ENCODE data around the gene CACNA1C.
A peak's percentile ranks its signal among the peaks of the same experiment; 100 is the strongest.
"Not testable (repeated sequence)": the region's sequence is repeated elsewhere in the genome, so short reads cannot be mapped to it uniquely, and the experiment has no call there.

Gene CACNA1C

GRCh38 chr12:2678426-2678825 is 625.6 kb downstream of the CACNA1C start:
- Histone ChIP-seq H3K27me3 (peaks cover under 1 to 7% (median 4%) of the 10 kb centered on the region in 11 experiments; a peak in 21 of 22 replicates), H3K9ac (no peak overlapping the region), H3K36me3 (no peaks in the 10 kb centered on the region), H3K4me2 (0 out of 22 replicates have a peak overlapping the region, but pooled peaks of 2 of the 11 experiments have one; percentile 11 to 65), H3K27ac (no peak overlapping the region), H3K4me1 (peaks cover 19 to 45% (median 36%) of the 10 kb centered on the region in 10 experiments), H4K20me1 (peaks cover 0 to 12% (median 0%) of the 10 kb centered on the region in 11 experiments; a peak in 6 of 22 replicates), H3K9me3 (replicated peaks in 1 of 11) (no peaks in the 10 kb centered on the region), H3K4me3 (no peak overlapping the region)
- TF ChIP-seq Cebpa-rat (IDR thresholded peaks at IDR 0.05) = no peak

- Histone ChIP-seq H3K4me2 (peak overlapping the region; percentile 35 to 72 (median 61); a peak in 21 of 22 replicates), H3K9me3 (replicated peaks in 1 of 11) (no peaks in the 10 kb centered on the region)
- TF ChIP-seq Cebpa-rat (IDR thresholded peaks at IDR 0.05) = no peak
Measured at GRCh38 chr12:2679068-2679815, 626.5 kb downstream of the CACNA1C start.

DNA sequence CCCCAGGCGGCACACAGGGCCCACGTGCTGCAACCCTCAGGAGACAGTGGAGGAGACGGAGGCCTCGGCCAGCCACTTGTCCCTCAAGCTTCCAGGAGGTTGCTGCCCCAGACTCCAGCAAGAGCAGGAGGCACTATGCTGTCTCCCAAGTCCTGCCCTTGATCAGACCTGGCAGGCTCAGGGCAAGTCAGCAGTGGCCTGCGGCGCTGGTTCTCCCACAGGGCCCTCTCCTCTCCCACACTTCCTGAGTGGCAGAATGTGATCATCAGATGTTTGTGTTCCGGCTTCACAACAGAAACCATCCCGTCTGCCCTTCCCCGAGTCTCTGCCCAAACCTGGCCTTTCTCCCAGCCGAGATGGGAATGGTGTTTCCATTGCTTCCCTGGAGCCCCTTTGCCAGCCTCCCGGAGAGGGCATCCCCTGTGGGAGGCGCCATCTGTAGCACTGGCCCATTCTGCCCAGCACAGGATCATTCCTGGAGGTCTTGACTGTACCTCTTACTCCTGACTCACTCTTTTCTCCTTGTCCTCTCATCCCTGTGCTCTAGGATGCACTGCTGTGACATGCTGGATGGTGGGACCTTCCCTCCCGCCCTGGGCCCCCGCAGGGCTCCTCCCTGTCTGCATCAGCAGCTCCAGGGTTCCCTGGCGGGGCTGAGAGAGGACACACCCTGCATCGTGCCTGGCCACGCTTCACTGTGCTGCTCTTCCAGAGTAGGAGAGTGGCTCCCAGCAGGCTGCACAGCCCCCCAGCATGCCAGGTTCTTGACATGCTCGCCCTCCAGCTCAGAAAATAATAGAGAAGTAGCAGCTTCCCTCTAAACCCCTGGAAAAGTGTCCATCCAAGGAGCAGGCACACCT is 627.3 kb downstream of the CACNA1C start:
- Histone ChIP-seq H4K20me1 (peaks cover 0 to 16% (median 0%) of the 10 kb centered on the region in 11 experiments; a peak in 6 of 22 replicates), H3K9me3 (replicated peaks in 1 of 11) (no peaks in the 10 kb centered on the region), H3K4me3 (no peak overlapping the region), H3K27ac (0 out of 22 replicates have a peak overlapping the region, but pooled peaks of 1 of the 11 experiments have one; percentile 21), H3K27me3 (peaks cover 14 to 23% (median 19%) of the 10 kb centered on the region in 11 experiments; a peak in 21 of 22 replicates), H3K4me2 (peak overlapping the region; percentile 35 to 72 (median 61)), H3K9ac (no peak overlapping the region), H3K4me1 (peaks cover 17 to 47% (median 40%) of the 10 kb centered on the region in 10 experiments), H3K36me3 (no peaks in the 10 kb centered on the region)
- TF ChIP-seq Cebpa-rat (IDR thresholded peaks at IDR 0.05) = no peak

More at GRCh38 chr12:2679068-2679815, 626.5 kb downstream of the CACNA1C start:
- Histone ChIP-seq H3K36me3 (no peaks in the 10 kb centered on the region), H4K20me1 (peaks cover 0 to 16% (median 0%) of the 10 kb centered on the region in 11 experiments; a peak in 6 of 22 replicates), H3K27me3 (peaks cover 8 to 15% (median 12%) of the 10 kb centered on the region in 11 experiments; a peak in 21 of 22 replicates), H3K9ac (no peak overlapping the region), H3K4me3 (no peak overlapping the region), H3K27ac (0 out of 22 replicates have a peak overlapping the region, but pooled peaks of 1 of the 11 experiments have one; percentile 21), H3K4me1 (peaks cover 22 to 48% (median 40%) of the 10 kb centered on the region in 10 experiments)

DNA sequence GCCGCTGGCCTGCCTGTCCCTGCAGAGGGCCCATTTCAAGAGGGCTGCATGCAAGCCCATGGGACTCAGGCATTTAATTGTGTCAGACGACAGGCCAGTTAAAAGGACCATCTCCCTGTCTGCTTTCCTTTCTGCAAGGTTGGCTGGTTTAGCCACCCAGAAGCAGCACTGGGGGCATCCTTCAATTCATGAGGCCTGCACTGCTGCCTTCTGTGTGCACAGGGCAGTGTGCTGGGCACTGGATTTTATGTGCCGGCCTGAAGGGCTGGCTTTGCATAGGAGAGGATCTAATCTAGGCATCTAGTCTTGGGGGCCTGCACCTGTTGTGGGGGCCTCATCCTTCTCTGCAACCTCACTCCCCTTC is 627.9 kb downstream of the CACNA1C start:
- H3K36me3 ChIP-seq = no peaks in the 10 kb centered on the region
- no peak overlapping the region for H3K27ac ChIP-seq
- H3K27me3 ChIP-seq = peaks cover 16 to 23% (median 19%) of the 10 kb centered on the region in 11 experiments
- no peak for TF ChIP-seq Cebpa-rat (IDR thresholded peaks at IDR 0.05)
- peaks cover 0 to 16% (median 0%) of the 10 kb centered on the region in 11 experiments; a peak in 6 of 22 replicates for H4K20me1 ChIP-seq
- H3K4me2 ChIP-seq = peak overlapping the region in 9 of 11 experiments; percentile 39 to 72 (median 61); a peak in 16 of 22 replicates
- H3K4me1 ChIP-seq = peaks cover 20 to 51% (median 44%) of the 10 kb centered on the region in 10 experiments
- no peaks in the 10 kb centered on the region for H3K9me3 ChIP-seq (replicated peaks in 1 of 11)
- H3K9ac ChIP-seq = no peak overlapping the region
- H3K4me3 ChIP-seq = no peak overlapping the region

GRCh38 chr12:2681450-2682205 is 628.8 kb downstream of the CACNA1C start:
- Histone ChIP-seq H3K9ac (no peak overlapping the region), H3K4me2 (no peak overlapping the region), H3K36me3 (no peaks in the 10 kb centered on the region), H3K4me1 (peaks cover 28 to 61% (median 54%) of the 10 kb centered on the region in 10 experiments), H3K27me3 (peaks cover 23 to 32% (median 26%) of the 10 kb centered on the region in 11 experiments), H3K9me3 (replicated peaks in 1 of 11) (no peaks in the 10 kb centered on the region), H3K27ac (no peak overlapping the region), H4K20me1 (peaks cover 0 to 20% (median 0%) of the 10 kb centered on the region in 11 experiments; a peak in 7 of 22 replicates), H3K4me3 (no peak overlapping the region)
- TF ChIP-seq Cebpa-rat (IDR thresholded peaks at IDR 0.05) = no peak

- Histone ChIP-seq H3K27me3 (peaks cover 32 to 41% (median 35%) of the 10 kb centered on the region in 11 experiments), H3K9me3 (replicated peaks in 1 of 11) (no peaks in the 10 kb centered on the region), H3K36me3 (no peaks in the 10 kb centered on the region), H3K4me3 (no peak overlapping the region), H4K20me1 (peaks cover 0 to 20% (median 0%) of the 10 kb centered on the region in 11 experiments; a peak in 7 of 22 replicates), H3K4me1 (peaks cover 28 to 65% (median 59%) of the 10 kb centered on the region in 10 experiments), H3K9ac (no peak overlapping the region), H3K27ac (no peak overlapping the region), H3K4me2 (peak overlapping the region in 7 of 11 experiments; percentile 41 to 82 (median 54); a peak in 8 of 22 replicates)
- no peak for TF ChIP-seq Cebpa-rat (IDR thresholded peaks at IDR 0.05)
Measured at GRCh38 chr12:2682296-2683251, 629.8 kb downstream of the CACNA1C start.

DNA sequence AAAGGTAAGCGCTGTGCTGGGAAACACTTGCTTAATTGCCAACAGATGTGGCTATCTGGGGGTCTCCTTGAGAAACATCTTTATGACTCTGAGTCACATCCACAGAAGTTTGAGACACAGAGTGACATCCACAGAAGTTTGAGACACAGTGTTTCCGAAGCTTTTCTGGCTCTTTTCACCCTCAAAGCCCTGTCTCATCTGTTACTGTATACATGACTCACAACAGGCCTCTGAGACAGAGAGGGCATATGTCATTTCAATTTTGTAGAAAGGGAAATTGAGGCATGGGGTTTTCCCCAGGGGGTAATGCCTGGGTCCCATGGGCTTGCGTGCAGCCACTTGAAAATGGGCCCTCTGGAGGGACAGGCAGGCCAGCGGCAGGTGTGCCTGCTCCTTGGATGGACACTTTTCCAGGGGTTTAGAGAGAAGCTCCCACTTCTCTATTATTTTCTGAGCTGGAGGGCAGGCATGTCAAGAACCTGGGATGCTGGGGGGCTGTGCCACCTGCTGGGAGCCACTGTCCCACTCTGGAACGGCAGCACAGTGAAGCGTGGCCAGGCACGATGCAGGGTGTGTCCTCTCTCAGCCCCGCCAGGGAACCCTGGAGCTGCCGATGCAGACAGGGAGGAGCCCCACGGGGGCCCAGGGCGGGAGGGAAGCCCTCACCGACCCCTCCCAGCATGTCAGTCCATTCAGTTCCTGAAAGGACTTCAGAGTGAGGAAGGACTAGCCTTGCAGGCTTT is 630.7 kb downstream of the CACNA1C start:
- Histone ChIP-seq H3K4me2 (peak overlapping the region in 10 of 11 experiments; percentile 17 to 82 (median 50); a peak in 19 of 22 replicates), H3K4me1 (peaks cover 28 to 66% (median 59%) of the 10 kb centered on the region in 10 experiments), H3K4me3 (no peak overlapping the region), H4K20me1 (peaks cover 0 to 23% (median 0%) of the 10 kb centered on the region in 11 experiments; a peak in 9 of 22 replicates), H3K9me3 (replicated peaks in 1 of 11) (no peaks in the 10 kb centered on the region), H3K27me3 (peaks cover 40 to 50% (median 43%) of the 10 kb centered on the region in 11 experiments), H3K27ac (no peak overlapping the region), H3K36me3 (no peaks in the 10 kb centered on the region), H3K9ac (no peak overlapping the region)
- TF ChIP-seq Cebpa-rat (IDR thresholded peaks at IDR 0.05) = no peak

GRCh38 chr12:2684026-2684325 is 631.2 kb downstream of the CACNA1C start:
- peaks cover 45 to 55% (median 49%) of the 10 kb centered on the region in 11 experiments for H3K27me3 ChIP-seq

More at GRCh38 chr12:2684026-2684325, 631.2 kb downstream of the CACNA1C start:
- H3K9ac ChIP-seq; H3K9me3 ChIP-seq (replicated peaks in 1 of 11); H3K27ac ChIP-seq; H3K36me3 ChIP-seq; H3K4me3 ChIP-seq: not testable (repeated sequence)
- Histone ChIP-seq H3K4me2 (peak overlapping the region in 10 of 11 experiments; percentile 17 to 82 (median 50); a peak in 19 of 22 replicates), H4K20me1 (peaks cover 0 to 24% (median 0%) of the 10 kb centered on the region in 11 experiments; a peak in 9 of 22 replicates), H3K4me1 (peaks cover 28 to 67% (median 58%) of the 10 kb centered on the region in 10 experiments)
